Right atrium auricular region (tissue), 2 donors: Measurements from ENCODE around the gene PRR16. TPM values are rescaled to one million over a fixed set of nuclear protein-coding genes. Genes with fewer than 3 reads are reported as not detected.
A peak's percentile ranks its signal among the peaks of the same experiment; 100 is the strongest.

ENCODE experiments used
- DNase-seq: peaks from one replicate; pipeline ENCODE4 v3.0.0-alpha.2; 2019; ENCODE audit warnings: low spot score
- H3K27ac ChIP-seq, 2 donors: fragments of 200-600 bp; sonication (generic); 1 replicate in 1 of 2; 2 replicates in 1 of 2; pipeline ENCODE4 v1.5.1; 2016 to 2019
- H3K27me3 ChIP-seq, 2 donors: fragments of 200-600 bp; sonication (generic); one replicate each; pipeline versions ENCODE4 v1.5.1 to v1.6.0; 2017 to 2019
- H3K36me3 ChIP-seq: fragments of 200-600 bp; sonication (generic); one replicate; pipeline ENCODE4 v1.5.1; 2016
- H3K4me1 ChIP-seq, 2 donors: fragments of 200-600 bp; sonication (generic); one replicate each; pipeline versions ENCODE4 v1.5.1 to v1.6.0; 2017 to 2019
- H3K4me3 ChIP-seq, 2 donors: fragments of 200-600 bp; sonication (generic); 1 replicate in 1 of 2; 2 replicates in 1 of 2; pipeline ENCODE4 v1.5.1; 2017 to 2019; ENCODE audit warnings: mild to moderate bottlenecking in 1 of 2, moderate library complexity in 1 of 2
- H3K9me3 ChIP-seq, 2 donors: fragments of 200-600 bp; sonication (generic); one replicate each; pipeline ENCODE4 v1.5.1; 2019
- CTCF ChIP-seq, 2 donors: fragments of 200-600 bp; sonication (generic); IDR thresholded peaks; one replicate each; pipeline ENCODE4 v1.5.1; 2019; ENCODE audit warnings: antibody characterized with exemption in 2 of 2
- total RNA-seq, 2 donors: library from RNA; depleted of rRNA; stranded (reverse); fragments of >200 nt; gene quantifications; one replicate each; pipeline ENCODE4 v1.1.0, GENCODE V29; 2016

Gene PRR16
- total RNA-seq, 2 donors from 2014 or later, result 1.7 to 6.3 TPM

DNA sequence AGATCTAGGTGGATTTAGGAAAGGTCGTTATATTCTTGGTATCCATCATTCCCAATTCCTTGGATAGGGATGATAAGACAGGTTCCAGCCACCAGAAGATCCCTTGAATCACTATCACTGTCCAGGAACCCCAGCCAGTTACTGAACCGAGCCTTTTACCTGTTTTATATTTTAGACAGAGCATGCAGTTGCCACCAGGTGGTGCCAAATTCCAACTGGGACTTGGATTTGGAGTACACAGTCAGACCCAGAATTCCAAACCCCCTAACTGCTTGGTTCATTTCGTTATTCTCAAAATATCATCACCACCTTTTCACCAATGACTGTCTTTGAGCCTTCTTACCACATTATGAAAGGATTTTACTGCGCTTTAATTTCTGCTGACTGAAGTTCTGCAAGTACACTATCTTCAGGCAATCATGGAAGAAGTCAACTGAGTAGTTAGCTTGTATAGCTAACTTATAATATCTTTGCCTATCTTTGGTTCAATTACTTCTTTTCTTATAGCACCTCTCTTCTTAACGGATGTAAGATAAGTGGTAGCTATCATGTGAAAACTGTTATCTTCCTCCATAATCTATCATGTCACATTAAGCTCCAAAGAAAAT, 191.8 kb downstream of the PRR16 start:
- H3K4me1 ChIP-seq, result no peaks in the 10 kb centered on the region
- no peak overlapping the region for H3K27ac ChIP-seq
- peak in 1 of 2 donors; percentile 58 for TF ChIP-seq CTCF (IDR thresholded peaks at IDR 0.05)
- no peaks in the 10 kb centered on the region for H3K9me3 ChIP-seq
- H3K27me3 ChIP-seq, result no peaks in the 10 kb centered on the region
- no peak overlapping the region for H3K4me3 ChIP-seq
- DNase-seq, result no peak
- H3K36me3 ChIP-seq, result no peaks in the 10 kb centered on the region

- no peak for DNase-seq
- Histone ChIP-seq H3K27ac (no peak overlapping the region), H3K4me3 (no peak overlapping the region), H3K27me3 (no peaks in the 10 kb centered on the region), H3K9me3 (no peaks in the 10 kb centered on the region), H3K36me3 (no peaks in the 10 kb centered on the region), H3K4me1 (no peaks in the 10 kb centered on the region)
- no peak for TF ChIP-seq CTCF (IDR thresholded peaks at IDR 0.05)
Observed at GRCh38 chr5:120657104-120657503, 193.0 kb downstream of the PRR16 start.

DNA sequence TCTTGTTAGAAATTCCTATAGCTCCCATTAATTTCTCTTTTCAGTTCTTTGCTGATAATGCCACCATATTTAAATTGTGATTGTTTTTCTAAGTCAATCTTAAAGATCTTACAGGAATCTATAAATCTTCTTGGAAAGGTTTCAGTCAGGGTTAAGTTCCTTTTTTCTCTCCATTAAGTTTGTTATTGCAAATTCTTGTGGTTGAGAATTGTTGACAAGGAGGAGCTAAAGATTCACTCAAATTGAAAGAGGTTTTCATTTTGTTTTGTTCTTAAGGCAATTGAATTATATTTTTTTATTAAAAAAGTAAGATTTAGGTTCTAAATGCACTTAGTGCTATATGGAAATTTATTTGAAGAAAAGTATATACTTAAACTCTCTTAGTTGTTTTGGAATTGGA, 213.4 kb downstream of the PRR16 start:
- no peak for TF ChIP-seq CTCF (IDR thresholded peaks at IDR 0.05)
- DNase-seq, result no peak

DNA sequence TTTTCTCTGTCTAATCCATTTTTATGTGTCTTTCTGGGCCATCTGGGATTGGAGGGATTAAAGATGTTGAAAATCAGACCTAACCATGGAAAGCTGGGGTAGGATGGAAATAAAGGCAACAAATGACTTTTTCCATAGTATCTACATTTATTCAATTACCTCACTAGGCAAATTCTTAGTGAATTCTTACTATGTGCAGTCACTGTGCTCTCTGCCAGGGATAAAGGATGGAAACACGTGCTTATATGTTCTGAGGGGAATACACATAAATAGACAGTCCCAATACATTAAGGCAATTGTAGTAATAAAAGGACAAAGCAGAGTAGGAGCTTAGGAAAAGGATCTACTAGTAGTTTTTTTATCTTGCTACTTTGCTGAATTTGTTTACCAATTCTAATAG, 214.2 kb downstream of the PRR16 start:
- no peaks in the 10 kb centered on the region for H3K9me3 ChIP-seq
- no peaks in the 10 kb centered on the region for H3K27me3 ChIP-seq
- DNase-seq, result no peak
- H3K36me3 ChIP-seq, result no peaks in the 10 kb centered on the region
- no peaks in the 10 kb centered on the region for H3K4me1 ChIP-seq
- H3K4me3 ChIP-seq, result no peak overlapping the region
- no peak overlapping the region for H3K27ac ChIP-seq
- TF ChIP-seq CTCF (IDR thresholded peaks at IDR 0.05), result no peak

More for the DNA sequence above, 213.4 kb downstream of the PRR16 start:
- H3K4me3 ChIP-seq, result no peak overlapping the region
- no peak overlapping the region for H3K27ac ChIP-seq
- H3K4me1 ChIP-seq, result no peaks in the 10 kb centered on the region
- H3K27me3 ChIP-seq, result no peaks in the 10 kb centered on the region
- H3K9me3 ChIP-seq, result no peaks in the 10 kb centered on the region
- H3K36me3 ChIP-seq, result no peaks in the 10 kb centered on the region

DNA sequence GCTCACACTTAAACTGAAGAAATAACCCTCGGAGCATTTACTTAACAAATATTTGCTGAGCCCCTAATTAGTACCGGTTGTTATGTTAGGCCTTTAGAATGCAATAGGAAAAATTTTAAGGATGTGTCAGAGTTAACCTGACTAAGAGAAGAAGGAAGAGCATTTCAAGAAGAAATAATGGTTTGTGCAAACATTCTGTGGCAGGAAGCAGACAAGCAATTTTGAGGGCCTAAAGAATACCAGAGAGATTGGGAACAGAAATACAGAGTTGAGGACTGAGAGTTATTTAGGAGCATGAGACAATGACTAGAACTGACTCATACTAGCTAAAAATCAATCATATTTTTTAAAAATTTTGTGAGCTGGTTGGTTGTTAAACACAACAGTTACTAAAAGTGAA, 218.8 kb downstream of the PRR16 start:
- no peak overlapping the region for H3K27ac ChIP-seq
- no peak overlapping the region for H3K4me3 ChIP-seq
- no peak for TF ChIP-seq CTCF (IDR thresholded peaks at IDR 0.05)

GRCh38 chr5:120683580-120683979, 219.5 kb downstream of the PRR16 start:
- H3K9me3 ChIP-seq, result no peaks in the 10 kb centered on the region
- no peak overlapping the region for H3K27ac ChIP-seq
- no peak for DNase-seq
- no peaks in the 10 kb centered on the region for H3K27me3 ChIP-seq
- no peak for TF ChIP-seq CTCF (IDR thresholded peaks at IDR 0.05)
- no peaks in the 10 kb centered on the region for H3K4me1 ChIP-seq
- H3K36me3 ChIP-seq, result no peaks in the 10 kb centered on the region
- H3K4me3 ChIP-seq, result no peak overlapping the region

More for the DNA sequence above, 218.8 kb downstream of the PRR16 start:
- no peaks in the 10 kb centered on the region for H3K4me1 ChIP-seq
- no peaks in the 10 kb centered on the region for H3K27me3 ChIP-seq
- no peaks in the 10 kb centered on the region for H3K9me3 ChIP-seq
- no peaks in the 10 kb centered on the region for H3K36me3 ChIP-seq
- DNase-seq, result no peak
